Mesenchymal stem cell (in vitro differentiated cells and primary cell): Measurements from ENCODE around the gene SLC7A4.
A peak's percentile ranks its signal among the peaks of the same experiment; 100 is the strongest.

Experiments
- DNase-seq: peaks from one replicate; pipeline ENCODE4 v3.0.0-alpha.2; 2013
- H2AFZ ChIP-seq: one replicate; pipeline ENCODE4 v1.6.1; 2013; ENCODE audit warnings: low read depth, mild to moderate bottlenecking, control low read depth, inconsistent platforms, low read length, moderate library complexity
- H2AK5ac ChIP-seq: 2 replicates; pipeline ENCODE4 v1.6.1; 2013; ENCODE audit warnings: low read length, moderate library complexity, mild to moderate bottlenecking, inconsistent platforms; ENCODE audit not compliant: severe bottlenecking
- H2BK120ac ChIP-seq: one replicate; pipeline ENCODE4 v1.6.1; 2013; ENCODE audit warnings: low read depth, mild to moderate bottlenecking, inconsistent platforms, low read length, moderate library complexity
- H2BK12ac ChIP-seq, 2 experiments: one replicate each; pipeline ENCODE4 v1.6.1; 2013; ENCODE audit warnings: inconsistent platforms in 2 of 2, low read length in 2 of 2, mild to moderate bottlenecking in 2 of 2, moderate library complexity in 2 of 2, control low read depth in 1 of 2
- H2BK15ac ChIP-seq: one replicate; pipeline ENCODE4 v1.6.1; 2013; ENCODE audit warnings: mild to moderate bottlenecking, low read depth, inconsistent platforms; ENCODE audit not compliant: poor library complexity, severe bottlenecking
- H2BK5ac ChIP-seq: 2 replicates; pipeline ENCODE4 v1.6.1; 2013; ENCODE audit warnings: low read depth, mild to moderate bottlenecking, low read length, control low read depth, inconsistent platforms; ENCODE audit not compliant: poor library complexity, severe bottlenecking
- H3K14ac ChIP-seq, 2 experiments: one replicate each; pipeline ENCODE4 v1.6.1; 2013; ENCODE audit warnings: inconsistent platforms in 2 of 2, low read length in 2 of 2, control low read depth in 1 of 2, mild to moderate bottlenecking in 1 of 2, moderate library complexity in 1 of 2
- H3K18ac ChIP-seq, 2 experiments: one replicate each; pipeline ENCODE4 v1.6.1; 2013; ENCODE audit warnings: inconsistent platforms in 2 of 2, low read length in 2 of 2, control low read depth in 1 of 2, low read depth in 1 of 2, mild to moderate bottlenecking in 1 of 2
- H3K23ac ChIP-seq, 2 experiments: one replicate each; pipeline ENCODE4 v1.6.1; 2013; ENCODE audit warnings: inconsistent platforms in 2 of 2, low read length in 2 of 2, mild to moderate bottlenecking in 2 of 2, moderate library complexity in 2 of 2, control low read depth in 1 of 2
- H3K27ac ChIP-seq: 2 replicates; pipeline ENCODE4 v1.5.1; 2013; ENCODE audit warnings: mild to moderate bottlenecking, moderate library complexity, low read length, control low read depth, inconsistent platforms; ENCODE audit not compliant: poor library complexity, severe bottlenecking
- H3K27me3 ChIP-seq, 2 experiments: 2 replicates each; pipeline versions ENCODE4 v1.6.1 to v1.7.0; 2013; ENCODE audit warnings: low read length in 2 of 2, mild to moderate bottlenecking in 2 of 2, moderate library complexity in 2 of 2, control low read depth in 1 of 2, inconsistent platforms in 1 of 2; ENCODE audit not compliant: control insufficient read depth in 1 of 2, insufficient read depth in 1 of 2
- H3K36me3 ChIP-seq, 2 experiments: 2 replicates each; pipeline versions ENCODE4 v1.6.1 to v1.7.0; 2013; ENCODE audit warnings: low read length in 2 of 2, control low read depth in 1 of 2, inconsistent platforms in 1 of 2, low read depth in 1 of 2, mild to moderate bottlenecking in 1 of 2; ENCODE audit not compliant: insufficient read depth in 2 of 2, control insufficient read depth in 1 of 2
- H3K4ac ChIP-seq, 2 experiments: one replicate each; pipeline ENCODE4 v1.6.1; 2013; ENCODE audit warnings: inconsistent platforms in 2 of 2, low read length in 2 of 2, mild to moderate bottlenecking in 2 of 2, moderate library complexity in 2 of 2, control low read depth in 1 of 2, low read depth in 1 of 2
- H3K4me1 ChIP-seq: 2 replicates; pipeline ENCODE4 v1.6.1; 2013; ENCODE audit warnings: low read depth, low read length, control low read depth; ENCODE audit not compliant: control insufficient read depth, insufficient read depth
- H3K4me2 ChIP-seq: 2 replicates; pipeline ENCODE4 v1.6.1; 2013; ENCODE audit warnings: low read length, mild to moderate bottlenecking, inconsistent platforms; ENCODE audit not compliant: poor library complexity, severe bottlenecking
- H3K4me3 ChIP-seq, 2 experiments: 2 replicates each; pipeline versions ENCODE4 v1.5.1 to v1.7.0; 2013; ENCODE audit warnings: low read length in 2 of 2, mild to moderate bottlenecking in 2 of 2, control low read depth in 1 of 2, low read depth in 1 of 2; ENCODE audit not compliant: insufficient read depth in 1 of 2
- H3K79me1 ChIP-seq: replicated peaks from 2 replicates; pipeline ENCODE4 v1.6.1; 2013; ENCODE audit warnings: mild to moderate bottlenecking, control low read depth, low read length, inconsistent platforms; ENCODE audit not compliant: poor library complexity, severe bottlenecking
- H3K9ac ChIP-seq: 2 replicates; pipeline ENCODE4 v1.7.0; 2013; ENCODE audit warnings: mild to moderate bottlenecking, low read length, moderate library complexity
- H3K9me3 ChIP-seq: 2 replicates; pipeline ENCODE4 v1.7.0; 2013; ENCODE audit warnings: mild to moderate bottlenecking, low read length; ENCODE audit not compliant: control insufficient read depth
- H4K8ac ChIP-seq: one replicate; pipeline ENCODE4 v1.6.1; 2013; ENCODE audit warnings: inconsistent platforms, mild to moderate bottlenecking, low read length, moderate library complexity
- H4K91ac ChIP-seq: one replicate; pipeline ENCODE4 v1.6.1; 2013; ENCODE audit warnings: mild to moderate bottlenecking, low read length, inconsistent platforms
- WGBS: methylation state at CpG from one replicate; pipeline ENCODE4 v1.1.7; 2013; ENCODE audit warnings: mixed read lengths; 5-methylcytosine and 5-hydroxymethylcytosine counted together

SLC7A4 gene

GRCh38 chr22:21028277-21029251 lies 3.8 kb downstream of the SLC7A4 start:
- H4K91ac ChIP-seq, result peak overlapping the region; percentile 34

GRCh38 chr22:21026783-21027692 lies 5.3 kb downstream of the SLC7A4 start:
- Histone ChIP-seq H3K9me3 (no peaks in the 10 kb centered on the region), H3K23ac (no peak overlapping the region), H2BK120ac (no peak overlapping the region), H3K4me3 (no peak overlapping the region), H3K9ac (no peak overlapping the region), H2BK12ac (no peak overlapping the region), H2AK5ac (no peak overlapping the region), H4K91ac (no peak overlapping the region), H2BK5ac (no peak overlapping the region), H3K4ac (no peak overlapping the region), H2BK15ac (peak overlapping the region; percentile 12), H3K27ac (no peak overlapping the region), H3K4me1 (peaks cover 14% of the 10 kb centered on the region), H3K18ac (no peak overlapping the region), H4K8ac (no peak overlapping the region), H3K79me1 (no peaks in the 10 kb centered on the region), H3K27me3 (peaks cover 29 to 55% of the 10 kb centered on the region in 2 experiments), H3K4me2 (no peak overlapping the region), H2AFZ (no peak overlapping the region), H3K14ac (no peak overlapping the region), H3K36me3 (peaks cover 0 to 4% of the 10 kb centered on the region in 2 experiments)
- no peak for DNase-seq
- WGBS, result 81% methylated on average over 11 of the region's 14 CpGs

More at GRCh38 chr22:21028277-21029251, 3.8 kb downstream of the SLC7A4 start:
- peaks cover 36 to 59% of the 10 kb centered on the region in 2 experiments for H3K27me3 ChIP-seq
- no peak overlapping the region for H3K4ac ChIP-seq
- peak overlapping the region in 1 of 2 experiments; percentile 58 for H3K14ac ChIP-seq
- no peak overlapping the region for H4K8ac ChIP-seq
- no peaks in the 10 kb centered on the region for H3K9me3 ChIP-seq
- peaks cover 0 to 4% of the 10 kb centered on the region in 2 experiments for H3K36me3 ChIP-seq
- 90% methylated on average over 13 of the region's 13 CpGs for WGBS
- H3K4me2 ChIP-seq, result no peak overlapping the region
- no peak overlapping the region for H3K18ac ChIP-seq
- H2BK15ac ChIP-seq, result no peak overlapping the region
- H3K4me1 ChIP-seq, result peaks cover 23% of the 10 kb centered on the region
- no peak overlapping the region for H2AFZ ChIP-seq
- no peak overlapping the region for H3K9ac ChIP-seq
- H3K23ac ChIP-seq, result no peak overlapping the region
- no peak overlapping the region for H3K27ac ChIP-seq
- no peak for DNase-seq
- H2AK5ac ChIP-seq, result no peak overlapping the region
- no peak overlapping the region for H2BK12ac ChIP-seq
- no peak overlapping the region for H2BK5ac ChIP-seq
- H3K79me1 ChIP-seq, result no peaks in the 10 kb centered on the region
- H3K4me3 ChIP-seq, result no peak overlapping the region
- no peak overlapping the region for H2BK120ac ChIP-seq

- Histone ChIP-seq H3K14ac (peak overlapping the region in 1 of 2 experiments; percentile 45), H3K27me3 (peaks cover 19 to 52% of the 10 kb centered on the region in 2 experiments), H2BK15ac (no peak overlapping the region), H2BK12ac (no peak overlapping the region), H2BK5ac (no peak overlapping the region), H3K9me3 (no peaks in the 10 kb centered on the region), H3K4me3 (no peak overlapping the region), H3K4ac (no peak overlapping the region), H3K4me2 (no peak overlapping the region), H3K27ac (no peak overlapping the region), H3K36me3 (peaks cover 0 to 4% of the 10 kb centered on the region in 2 experiments), H2AK5ac (no peak overlapping the region), H3K23ac (no peak overlapping the region), H3K79me1 (no peaks in the 10 kb centered on the region), H2BK120ac (no peak overlapping the region), H3K18ac (no peak overlapping the region), H4K8ac (no peak overlapping the region), H3K9ac (no peak overlapping the region), H2AFZ (no peak overlapping the region), H3K4me1 (peaks cover 7% of the 10 kb centered on the region), H4K91ac (peak overlapping the region; percentile 16)
- DNase-seq, result no peak
- 87% methylated on average over 25 of the region's 27 CpGs for WGBS
These were observed 6.3 kb downstream of the SLC7A4 start for GRCh38 chr22:21025763-21026755.
